GM18909 (cell line): ENCODE measurements around the gene SETD4.

Source experiments
- ATAC-seq: cut with Tn5 transposase; IDR thresholded peaks from one replicate; pipeline ENCODE4 v1.9.1; 2021; ENCODE audit warnings: mild to moderate bottlenecking; ENCODE audit not compliant: unreplicated experiment, poor library complexity

Gene SETD4

DNA sequence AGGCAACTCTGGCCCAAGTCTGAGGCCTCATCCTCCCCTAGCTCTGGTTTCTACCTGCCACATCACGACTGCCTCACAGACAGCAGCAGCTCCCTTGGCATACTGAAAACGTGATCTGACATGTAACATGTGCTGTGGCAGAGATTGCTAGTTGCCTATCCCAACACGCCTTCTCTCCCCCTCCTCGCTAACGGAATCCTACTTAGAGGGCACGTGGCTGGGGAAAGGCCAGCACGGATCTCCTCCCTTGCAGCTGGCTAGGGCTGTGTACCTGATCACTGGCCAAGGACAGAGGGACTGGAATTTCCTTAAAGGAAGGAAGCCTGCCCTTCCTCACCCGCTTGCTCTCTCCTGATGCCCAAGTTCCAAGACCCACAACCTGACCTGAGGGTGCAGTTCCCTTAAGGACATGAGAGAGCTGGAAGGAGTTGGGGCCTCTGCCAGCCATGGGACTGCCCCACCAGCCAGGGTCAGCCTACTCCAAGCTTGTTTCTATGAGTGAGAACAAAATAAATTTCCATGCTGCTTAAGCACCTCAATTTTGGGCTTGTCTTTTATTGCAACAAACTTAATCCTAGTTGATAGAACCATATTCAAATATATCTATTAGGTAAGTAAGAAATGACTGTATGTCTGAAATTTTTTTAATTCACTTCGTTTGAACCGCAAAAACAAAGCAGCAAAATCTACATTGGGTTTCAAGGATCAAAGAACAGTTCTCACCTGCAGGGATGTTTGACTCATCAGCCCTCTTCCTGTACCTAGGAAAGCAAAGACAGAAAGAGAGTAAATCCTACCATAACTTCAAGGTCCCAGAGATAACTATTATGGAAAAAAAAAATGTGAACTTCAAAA lies 7.2 kb downstream of the SETD4 start:
- ATAC-seq: no peak

DNA sequence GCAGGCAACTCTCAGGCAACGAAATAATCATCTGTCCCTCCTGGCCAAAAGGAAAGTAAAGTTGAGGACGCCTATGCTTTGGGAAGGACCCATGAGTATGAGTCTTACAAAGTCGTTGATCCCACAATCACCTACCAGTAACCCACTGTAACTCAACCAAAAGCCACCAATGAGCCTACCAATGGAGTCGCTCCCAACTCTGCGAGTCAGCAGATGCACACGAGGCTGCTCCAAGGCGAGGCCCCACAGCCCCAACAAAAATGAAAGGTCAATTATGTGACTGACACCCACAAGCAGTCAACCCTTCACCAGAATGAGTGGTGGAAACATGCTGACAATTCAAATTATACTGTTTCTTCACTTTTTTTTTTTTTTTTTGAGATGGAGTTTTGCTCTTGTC lies 12.0 kb downstream of the SETD4 start:
- ATAC-seq: no peak

DNA sequence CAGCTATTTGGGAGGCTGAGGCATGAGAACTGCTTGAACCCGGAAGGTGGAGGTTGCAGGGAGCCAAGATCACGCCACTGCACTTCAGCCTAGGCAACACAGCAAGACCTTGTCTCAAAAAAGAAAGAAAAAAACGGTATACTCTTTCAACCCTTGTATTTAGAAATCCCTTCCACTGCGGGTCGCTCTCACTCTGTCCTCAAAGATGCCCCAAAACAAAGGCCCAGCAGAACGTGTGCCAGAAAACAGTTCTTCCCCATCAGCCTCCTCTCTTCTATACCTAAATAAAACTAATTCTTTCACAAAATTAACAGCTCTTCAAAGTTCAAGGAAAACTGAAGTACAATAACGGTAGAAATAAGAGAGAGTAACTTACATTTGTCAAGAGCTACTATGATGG lies 13.2 kb downstream of the SETD4 start:
- ATAC-seq: no peak

DNA sequence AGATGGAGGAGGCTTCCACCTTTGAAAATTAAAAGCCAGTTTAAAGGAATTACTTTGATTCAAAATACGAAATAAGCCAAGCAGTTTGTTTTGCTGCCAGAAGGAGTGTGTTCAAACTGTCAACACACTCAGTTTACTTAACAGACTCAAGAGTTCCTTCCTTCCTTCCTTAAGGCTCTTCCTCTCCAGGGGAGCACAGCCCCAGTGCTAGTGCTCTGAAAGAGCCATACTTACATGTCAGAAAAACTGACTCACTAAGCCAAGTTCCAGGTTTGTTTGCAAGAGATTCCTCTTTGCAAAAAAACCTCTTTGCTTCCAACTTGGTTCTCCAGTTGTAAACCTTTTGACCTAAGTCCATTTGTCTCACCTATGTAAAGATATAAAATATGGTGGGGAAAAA lies 14.3 kb downstream of the SETD4 start:
- no peak for ATAC-seq

DNA sequence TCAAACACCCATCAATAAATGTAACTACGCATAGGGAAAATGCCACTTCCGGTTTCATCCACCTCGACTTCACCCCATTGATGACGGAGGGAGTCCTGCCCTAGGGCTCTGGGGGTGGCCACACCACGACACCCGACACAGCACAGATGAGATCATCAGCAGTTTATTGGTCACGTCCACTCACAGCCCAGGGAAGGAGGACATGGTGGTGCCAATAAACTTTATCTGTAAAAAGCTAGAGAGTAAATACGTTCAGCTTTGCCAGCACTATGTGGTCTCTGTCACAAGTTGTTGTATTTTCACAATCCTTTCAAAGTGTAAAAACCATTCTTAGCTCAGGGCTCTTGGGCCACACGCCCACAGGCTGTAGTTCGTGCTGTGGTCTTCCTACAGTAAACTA lies 16.3 kb downstream of the SETD4 start:
- no peak for ATAC-seq

DNA sequence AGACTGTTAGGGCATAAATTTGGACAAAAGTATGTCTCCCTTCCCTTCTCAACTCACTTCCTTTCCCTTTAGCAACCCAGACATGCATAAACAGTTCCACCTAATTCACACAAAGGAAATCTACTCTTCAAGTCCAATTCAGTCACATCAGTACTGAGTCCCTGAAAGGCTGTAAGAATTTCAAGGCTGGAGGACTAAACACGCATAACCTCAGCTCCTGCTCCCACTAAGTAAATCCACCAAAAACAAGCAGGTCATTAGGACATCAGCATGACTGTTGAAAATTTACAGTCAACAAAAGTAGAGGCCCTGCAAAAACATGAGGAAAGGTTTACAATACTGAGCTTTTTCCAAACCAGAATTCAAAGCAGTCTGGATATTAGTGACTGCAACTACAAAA lies 18.4 kb downstream of the SETD4 start:
- ATAC-seq: no peak

DNA sequence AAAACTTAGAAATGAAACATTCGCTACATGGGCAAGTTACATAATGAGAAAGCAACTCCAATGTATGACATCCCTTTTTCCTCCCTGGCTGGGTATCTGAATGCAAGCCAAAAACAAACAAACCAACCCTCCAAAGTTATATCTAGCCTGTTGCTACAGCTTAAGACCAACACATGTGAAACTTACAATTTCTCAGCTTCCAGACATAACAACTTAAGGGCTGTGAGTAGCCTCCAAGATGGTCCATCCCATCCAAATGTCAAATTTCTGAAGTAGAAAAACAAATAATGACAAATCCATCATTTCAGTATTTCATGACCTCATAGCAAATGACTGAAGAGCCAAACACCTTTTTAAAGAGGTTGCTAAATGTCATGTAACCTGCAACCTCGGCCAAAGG lies 19.9 kb downstream of the SETD4 start:
- no peak for ATAC-seq

- no peak for ATAC-seq
Measured at GRCh38 chr21:36039861-36040260, 20.5 kb downstream of the SETD4 start.

DNA sequence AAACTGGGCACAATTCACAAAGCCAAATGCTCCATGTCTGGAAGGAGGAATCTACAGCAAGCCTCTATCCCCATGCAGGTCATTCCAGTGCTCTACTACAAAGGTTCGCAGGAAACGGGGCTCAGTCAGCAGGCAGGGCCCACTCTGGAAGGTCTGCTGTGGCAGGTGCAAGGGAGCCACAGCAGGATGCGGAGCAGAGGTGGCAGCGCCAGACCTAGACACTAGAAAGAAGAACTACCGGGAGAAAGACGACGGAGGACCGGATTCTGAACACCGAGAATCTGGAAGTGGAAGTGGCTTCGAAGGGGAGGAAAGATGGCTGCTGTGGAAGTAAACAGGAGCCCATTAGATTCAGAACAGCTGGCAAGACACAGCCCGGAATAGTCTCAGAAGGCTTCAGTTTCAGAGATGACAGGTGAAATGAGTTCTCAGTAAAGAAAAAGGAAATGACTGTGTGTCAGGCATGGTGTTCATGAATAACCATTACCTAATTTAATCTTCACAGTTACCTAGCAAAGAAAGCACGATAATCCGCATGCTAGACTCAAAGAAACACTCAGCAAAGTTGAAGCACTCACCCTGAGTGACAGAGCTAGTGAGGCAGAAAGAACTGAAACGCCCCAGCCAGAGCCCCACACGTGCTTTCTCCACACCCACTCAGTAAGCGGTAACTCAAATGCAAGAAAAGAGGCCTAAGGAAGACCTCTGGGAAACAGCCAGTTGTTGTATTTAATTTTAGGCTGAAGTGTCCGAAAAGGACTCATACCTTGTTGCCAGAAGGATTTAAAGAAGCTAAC lies 21.4 kb downstream of the SETD4 start:
- no peak for ATAC-seq

DNA sequence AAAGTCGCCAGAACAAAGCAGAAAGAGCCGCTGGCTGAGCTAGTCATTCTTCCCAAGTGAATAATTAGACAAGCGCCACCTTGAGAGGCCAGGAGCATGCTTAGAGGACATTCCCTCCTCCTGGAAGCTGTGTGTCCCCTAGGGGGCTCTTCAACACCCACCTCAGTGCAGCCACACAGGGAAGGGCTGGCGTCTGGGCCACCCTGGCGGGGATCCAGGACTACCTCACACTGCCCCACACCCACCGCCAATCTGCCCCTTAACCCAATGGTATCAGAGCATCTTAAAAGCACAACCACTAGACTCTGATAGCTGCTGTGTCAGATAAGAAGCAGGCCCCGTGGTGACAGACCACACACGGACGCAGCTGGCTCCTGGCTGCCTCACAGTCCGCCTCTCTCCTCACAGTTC lies 24.9 kb downstream of the SETD4 start:
- no peak for ATAC-seq

GRCh38 chr21:36034211-36034913 lies 26.0 kb downstream of the SETD4 start:
- ATAC-seq: no peak

GRCh38 chr21:36032647-36033406 lies 27.5 kb downstream of the SETD4 start:
- ATAC-seq: no peak

DNA sequence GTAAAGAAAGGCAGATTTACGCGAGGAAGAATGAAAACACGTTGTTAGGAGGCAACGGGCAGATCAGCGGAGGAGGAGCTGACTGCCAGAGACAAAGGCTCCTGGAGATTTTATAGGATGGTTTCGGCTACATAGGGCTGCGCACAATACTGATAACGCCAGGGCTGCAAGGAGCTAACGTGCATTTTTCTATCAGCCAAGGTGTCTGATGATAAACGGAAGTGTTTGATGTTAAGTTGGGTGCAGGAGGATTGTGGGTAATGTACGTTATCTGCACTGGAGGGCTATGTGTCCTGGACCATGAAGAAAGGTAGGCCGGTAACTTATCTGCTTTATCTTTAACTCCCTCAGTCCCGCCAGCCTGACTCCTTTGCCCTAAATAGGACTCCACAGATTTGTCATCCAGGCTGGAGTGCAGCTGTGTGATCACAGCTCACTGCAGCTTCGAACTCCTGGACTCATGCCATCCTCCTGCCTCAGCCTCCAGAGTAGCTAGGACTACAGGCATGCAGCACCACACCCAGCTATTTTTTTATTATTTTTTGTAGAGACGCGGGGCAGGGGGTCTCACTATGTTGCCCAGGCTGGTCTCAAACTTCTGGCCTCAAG lies 29.6 kb downstream of the SETD4 start:
- ATAC-seq: no peak

GRCh38 chr21:36029309-36029708 lies 31.0 kb downstream of the SETD4 start:
- no peak for ATAC-seq

DNA sequence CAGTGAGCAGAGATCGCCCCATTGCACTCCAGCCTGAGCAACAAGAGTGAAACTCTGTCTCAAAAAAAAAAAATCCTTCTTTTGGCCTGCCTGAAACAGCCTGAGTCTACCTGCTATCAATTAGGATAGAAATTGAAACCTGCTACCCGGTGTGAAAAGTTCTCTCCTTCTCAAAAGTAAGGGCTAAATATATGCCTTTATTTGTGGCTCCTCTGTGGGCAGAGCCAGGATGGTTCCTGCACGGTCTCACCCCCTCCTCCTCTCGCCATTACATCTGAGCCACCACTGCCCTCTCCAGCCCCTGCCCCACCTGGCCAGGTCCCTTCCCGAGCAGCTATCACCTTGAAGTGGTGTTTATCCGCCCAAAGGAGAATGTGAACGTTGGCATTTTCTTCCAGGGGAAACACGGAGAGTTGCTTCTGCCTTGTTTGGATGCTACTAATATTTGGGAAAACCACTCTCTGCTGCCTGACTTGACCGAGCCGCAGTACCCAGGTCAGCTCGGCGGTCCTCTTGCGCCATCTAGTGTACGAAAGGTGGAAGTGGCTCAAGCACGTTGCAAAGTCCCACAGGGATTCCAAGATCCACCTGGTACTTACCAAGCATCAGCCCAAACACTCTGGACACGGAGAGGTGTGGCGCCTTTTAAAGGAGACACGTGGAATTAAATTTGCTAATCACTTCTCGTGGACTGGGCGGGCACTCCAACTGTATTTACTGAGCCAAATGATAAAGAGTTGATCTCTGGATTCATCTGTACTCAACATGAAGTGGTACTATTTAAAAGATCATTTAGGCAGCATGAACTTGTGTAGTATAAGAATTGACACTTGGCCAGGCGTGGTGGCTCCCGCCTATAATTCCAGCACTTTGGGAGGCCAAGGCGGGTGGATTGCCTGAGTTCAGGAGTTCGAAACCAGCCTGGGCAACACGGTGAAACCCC lies 31.9 kb downstream of the SETD4 start:
- ATAC-seq: peak; percentile 71

DNA sequence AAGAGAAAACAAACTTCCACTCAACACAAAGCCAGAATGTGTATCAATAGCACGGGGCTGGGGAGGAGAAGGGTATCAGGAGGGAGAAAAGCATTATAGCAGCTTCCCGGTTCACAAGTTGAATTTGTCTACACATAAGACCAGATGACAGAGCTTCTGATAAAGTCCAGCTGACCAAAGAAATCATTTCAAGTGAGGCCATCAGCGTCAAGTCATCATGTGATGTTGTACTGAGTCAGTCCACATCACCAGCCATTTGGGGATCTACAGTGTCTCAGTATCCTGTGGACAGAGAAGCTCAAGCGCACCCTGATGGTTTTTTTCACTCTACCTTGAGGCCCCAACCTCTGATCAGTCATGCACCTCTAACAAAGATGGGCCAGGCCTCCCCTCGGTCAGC lies 33.0 kb downstream of the SETD4 start:
- ATAC-seq: no peak

- ATAC-seq: no peak
Measured at GRCh38 chr21:36024782-36025181, 35.5 kb downstream of the SETD4 start.

- no peak for ATAC-seq
Measured at GRCh38 chr21:36023092-36023480, 37.2 kb downstream of the SETD4 start.
